HCT116 (cell line): ENCODE measurements around the gene DDX60. TPM values are rescaled to one million over a fixed set of nuclear protein-coding genes. Genes with fewer than 3 reads are reported as not detected.

ENCODE experiments used
- ATAC-seq: fragments of 200-7000 bp; cut with Tn5 transposase; 2 replicates; pipeline ENCODE4 v1.9.1; 2020; ENCODE audit warnings: mild to moderate bottlenecking, moderate library complexity
- BruUV-seq: library from RNA; stranded (reverse); fragments of 400-500 nt; replicated peaks from 2 replicates; lab custom pipeline; 2021; lab: Mats Ljungman, UMichigan
- CTCF ChIA-PET: fragments of 300-600 bp; sonication (Branson Sonifier 250); formaldehyde crosslinking; loops from one replicate; lab custom pipeline; 2021; ENCODE audit warnings: antibody characterized with exemption; lab: Charles Lee
- POLR2A ChIA-PET: fragments of 300-600, 350-600 bp; sonication (Branson Sonifier 250); formaldehyde crosslinking; loops from one replicate; lab custom pipeline; 2021; ENCODE audit warnings: antibody characterized with exemption; lab: Charles Lee
- RAD21 ChIA-PET, 2 experiments: fragments of 300-600 bp; sonication (Branson Sonifier 250); formaldehyde crosslinking; loops; one replicate each; lab custom pipeline; 2023; ENCODE audit warnings: low total read pairs in 2 of 2; ENCODE audit not compliant: uncharacterized antibody in 2 of 2, unreplicated experiment in 2 of 2, low non-redundant PET in 1 of 2; lab: Charles Lee
- DNase-seq: peaks from one replicate; pipeline ENCODE4 v3.0.0-alpha.2; 2010; ENCODE audit warnings: low read depth, low spot score
- H2AFZ ChIP-seq: fragments of 200-600 bp; shearing (Covaris generic), sonication (generic); 2 replicates; pipeline ENCODE4 v1.6.1; 2017; ENCODE audit warnings: low read depth, mixed run types, mixed read lengths, antibody characterized with exemption, low read length; ENCODE audit not compliant: poor library complexity, severe bottlenecking
- H3K27ac ChIP-seq: 2 replicates; pipeline ENCODE4 v1.5.1; 2012; ENCODE audit warnings: low read depth, low read length
- H3K27me3 ChIP-seq: fragments of 200-600 bp; sonication (generic); 2 replicates; pipeline ENCODE4 v1.6.1; 2016; ENCODE audit warnings: mixed run types, low read length, mixed read lengths; ENCODE audit not compliant: insufficient read depth
- H3K36me3 ChIP-seq, 2 experiments: fragments of 200-500 bp in 1 of 2; fragments of 200-600 bp in 1 of 2; sonication (Bioruptor generic) in 1 of 2; sonication (generic) in 1 of 2; 2 replicates each; pipeline versions ENCODE4 v1.5.1 to v1.6.1; 2014 to 2016; ENCODE audit warnings: low read length in 2 of 2, inconsistent platforms in 1 of 2, mixed read lengths in 1 of 2, mixed run types in 1 of 2; ENCODE audit not compliant: insufficient read depth in 2 of 2, control insufficient read depth in 1 of 2
- H3K4me1 ChIP-seq, 2 experiments: fragments of 200-600 bp in 1 of 2; sonication (generic) in 1 of 2; 2 replicates each; pipeline versions ENCODE4 v1.5.1 to v1.6.1; 2012 to 2017; ENCODE audit warnings: low read length in 2 of 2, inconsistent platforms in 1 of 2, mild to moderate bottlenecking in 1 of 2, mixed read lengths in 1 of 2, mixed run types in 1 of 2, moderate library complexity in 1 of 2; ENCODE audit not compliant: insufficient read depth in 2 of 2, control insufficient read depth in 1 of 2
- H3K4me2 ChIP-seq: fragments of 200-600 bp; sonication (generic); 2 replicates; pipeline ENCODE4 v1.6.1; 2017; ENCODE audit warnings: mixed run types, low read length, mixed read lengths
- H3K4me3 ChIP-seq, 2 experiments: fragments of 200-600 bp in 1 of 2; sonication (generic) in 1 of 2; replicated peaks in 1 of 2; 2 replicates each; pipeline ENCODE4 v1.5.1; 2011 to 2016; ENCODE audit warnings: low read length in 2 of 2, control low read depth in 1 of 2, low read depth in 1 of 2, mild to moderate bottlenecking in 1 of 2, mixed read lengths in 1 of 2, mixed run types in 1 of 2
- H3K79me2 ChIP-seq: fragments of 200-600 bp; sonication (generic); 2 replicates; pipeline ENCODE4 v1.6.1; 2017; ENCODE audit warnings: mild to moderate bottlenecking, mixed run types, low read length, moderate library complexity, mixed read lengths; ENCODE audit not compliant: insufficient read depth
- H3K9ac ChIP-seq: fragments of 200-600 bp; sonication (generic); 2 replicates; pipeline ENCODE4 v1.6.1; 2016; ENCODE audit warnings: low read length, mixed read lengths
- H3K9me2 ChIP-seq: fragments of 200-600 bp; sonication (generic), shearing (Covaris generic); 2 replicates; pipeline ENCODE4 v1.6.1; 2017; ENCODE audit warnings: mixed run types, mild to moderate bottlenecking, moderate library complexity; ENCODE audit not compliant: insufficient read depth
- H3K9me3 ChIP-seq, 2 experiments: fragments of 200-500 bp in 1 of 2; fragments of 200-600 bp in 1 of 2; sonication (Bioruptor generic) in 1 of 2; sonication (generic) in 1 of 2; 2 replicates each; pipeline ENCODE4 v1.6.1; 2014 to 2017; ENCODE audit warnings: low read length in 2 of 2, mixed read lengths in 2 of 2, inconsistent platforms in 1 of 2, low read depth in 1 of 2, mild to moderate bottlenecking in 1 of 2, mixed run types in 1 of 2, moderate library complexity in 1 of 2; ENCODE audit not compliant: control insufficient read depth in 1 of 2, insufficient read depth in 1 of 2
- H4K20me1 ChIP-seq: fragments of 200-600 bp; sonication (generic), shearing (Covaris generic); 2 replicates; pipeline ENCODE4 v1.6.1; 2017; ENCODE audit warnings: mixed run types, mild to moderate bottlenecking, moderate library complexity; ENCODE audit not compliant: insufficient read depth
- ATF3 ChIP-seq: IDR thresholded peaks from 2 replicates; pipeline ENCODE4 v1.6.1; 2012
- CBX3 ChIP-seq: IDR thresholded peaks from 2 replicates; pipeline ENCODE4 v1.6.1; 2012; ENCODE audit warnings: low read depth
- CEBPB ChIP-seq: IDR thresholded peaks from 2 replicates; pipeline ENCODE4 v1.6.1; 2012; ENCODE audit warnings: low read depth
- FOSL1 ChIP-seq: IDR thresholded peaks from 2 replicates; pipeline ENCODE4 v1.6.1; 2012; ENCODE audit warnings: low read depth
- POLR2AphosphoS5 ChIP-seq: IDR thresholded peaks from 2 replicates; pipeline ENCODE4 v1.6.1; 2011; ENCODE audit warnings: mild to moderate bottlenecking, low read depth, low read length, moderate library complexity
- REST ChIP-seq: IDR thresholded peaks from 2 replicates; pipeline ENCODE4 v1.6.1; 2012; ENCODE audit warnings: low read depth
- SIN3A ChIP-seq: IDR thresholded peaks from 2 replicates; pipeline ENCODE4 v1.6.1; 2012; ENCODE audit warnings: low read depth
- SRF ChIP-seq: IDR thresholded peaks from 2 replicates; pipeline ENCODE4 v1.6.1; 2012; ENCODE audit warnings: low read depth
- TCF7L2 ChIP-seq: IDR thresholded peaks from 2 replicates; pipeline ENCODE4 v1.7.0; 2011; ENCODE audit warnings: borderline replicate concordance, inconsistent platforms; ENCODE audit not compliant: insufficient read depth, insufficient read length; ENCODE audit errors: extremely low read depth
- ZBTB33 ChIP-seq: IDR thresholded peaks from 2 replicates; pipeline ENCODE4 v1.6.1; 2011; ENCODE audit warnings: mild to moderate bottlenecking, low read length, moderate library complexity; ENCODE audit not compliant: insufficient replicate concordance; ENCODE audit errors: extremely low read depth
- intact Hi-C: fragments of 100-400 bp; cut with micrococcal nuclease; formaldehyde crosslinking; loops from 2 replicates; pipeline ENCODE4 v1.10.0; 2022
- total RNA-seq: library from RNA; stranded (reverse); gene quantifications from one replicate; pipeline ENCODE4 v1.2.1, GENCODE V29; 2021; ENCODE audit not compliant: unreplicated experiment

The DDX60 gene
- total RNA-seq, 1 experiment from 2014 or later: 6.5 TPM

- no TSS peak for BruUV-seq
- Histone ChIP-seq H3K4me3 (no peak overlapping the region), H4K20me1 (no peaks in the 10 kb centered on the region), H3K27ac (no peak overlapping the region), H3K4me1 (no peaks in the 10 kb centered on the region), H3K9ac (no peak overlapping the region), H3K36me3 (no peaks in the 10 kb centered on the region), H2AFZ (no peak overlapping the region), H3K27me3 (no peaks in the 10 kb centered on the region), H3K4me2 (no peak overlapping the region), H3K9me3 (no peaks in the 10 kb centered on the region), H3K79me2 (no peaks in the 10 kb centered on the region), H3K9me2 (no peaks in the 10 kb centered on the region)
- intact Hi-C loops: no loop called here
- RAD21 ChIA-PET: no interaction called here
- CTCF ChIA-PET: no interaction called here
- DNase-seq (no peak), ATAC-seq (no peak)
- POLR2A ChIA-PET: no interaction called here
- no peak for TF ChIP-seq CBX3
- TF ChIP-seq SIN3A: no peak
- no peak for TF ChIP-seq ATF3
- no peak for TF ChIP-seq FOSL1
- no peak for TF ChIP-seq REST
- TF ChIP-seq ZBTB33: no peak
- no peak for TF ChIP-seq SRF
- no peak for TF ChIP-seq POLR2AphosphoS5
- TF ChIP-seq TCF7L2: no peak
- no peak for TF ChIP-seq CEBPB
Observed at GRCh38 chr4:168263039-168263438, 55.5 kb downstream of the DDX60 start.
